SK-N-SH treated with all-trans-retinoic acid at 6 μM for 48 hours (cell line): Measurements from ENCODE around the gene B4GALNT3.

Experiments used
- ATAC-seq: fragments of 200-7000 bp; cut with Tn5 transposase; 3 replicates; pipeline ENCODE4 v1.9.1; 2020; ENCODE audit warnings: mild to moderate bottlenecking, moderate library complexity
- ARNTL ChIP-seq: fragments of 450-650 bp; formaldehyde crosslinking; IDR thresholded peaks from 2 replicates; pipeline ENCODE4 v1.5.0; 2020; ENCODE audit warnings: low read depth, mild to moderate bottlenecking, moderate library complexity, borderline replicate concordance
- CSDC2 ChIP-seq: fragments of 250-450 bp; sonication (Bioruptor Pico); IDR thresholded peaks from 2 replicates; pipeline ENCODE4 v1.5.0; 2020; ENCODE audit warnings: mild to moderate bottlenecking, moderate library complexity
- ESRRG ChIP-seq: fragments of 250-450 bp; sonication (Bioruptor Pico); IDR thresholded peaks from 2 replicates; pipeline ENCODE4 v1.6.1; 2021; ENCODE audit warnings: mild to moderate bottlenecking
- GLIS3 ChIP-seq: fragments of 250-450 bp; sonication (Bioruptor Pico); IDR thresholded peaks from 2 replicates; pipeline ENCODE4 v1.5.0; 2020; ENCODE audit warnings: mild to moderate bottlenecking, moderate library complexity
- ISL1 ChIP-seq: fragments of 250-450 bp; sonication (Bioruptor Pico); IDR thresholded peaks from 2 replicates; pipeline ENCODE4 v2.1.2; 2022; ENCODE audit warnings: mild to moderate bottlenecking, moderate library complexity
- OSR1 ChIP-seq: fragments of 250-450 bp; sonication (Bioruptor Pico); IDR thresholded peaks from 2 replicates; pipeline ENCODE4 v1.8.0; 2022; ENCODE audit warnings: moderate library complexity, mild to moderate bottlenecking, inconsistent platforms
- PPARA ChIP-seq: fragments of 250-450 bp; sonication (Bioruptor Pico); IDR thresholded peaks from 2 replicates; pipeline ENCODE4 v1.5.0; 2020; ENCODE audit warnings: mild to moderate bottlenecking, borderline replicate concordance
- RARB ChIP-seq: fragments of 250-450 bp; sonication (Bioruptor Pico); IDR thresholded peaks from 2 replicates; pipeline ENCODE4 v1.8.0; 2021; ENCODE audit warnings: mild to moderate bottlenecking, moderate library complexity
- SNAI2 ChIP-seq: fragments of 250-450 bp; sonication (Bioruptor Pico); IDR thresholded peaks from 2 replicates; pipeline ENCODE4 v1.5.0; 2020; ENCODE audit warnings: mild to moderate bottlenecking, moderate library complexity
- TCF4 ChIP-seq: fragments of 250-450 bp; sonication (Bioruptor Pico); IDR thresholded peaks from 2 replicates; pipeline ENCODE4 v1.8.0; 2021; ENCODE audit warnings: mild to moderate bottlenecking, moderate library complexity, borderline replicate concordance
- TOX ChIP-seq: fragments of 250-450 bp; sonication (Bioruptor Pico); IDR thresholded peaks from 2 replicates; pipeline ENCODE4 v1.8.0; 2021; ENCODE audit warnings: mild to moderate bottlenecking, moderate library complexity, borderline replicate concordance
- ZC3H10 ChIP-seq: fragments of 250-450 bp; sonication (Bioruptor Pico); IDR thresholded peaks from 2 replicates; pipeline ENCODE4 v1.5.1; 2021; ENCODE audit warnings: mild to moderate bottlenecking, moderate library complexity
- ZFP3 ChIP-seq: fragments of 250-450 bp; sonication (Bioruptor Pico); IDR thresholded peaks from 2 replicates; pipeline ENCODE4 v1.5.0; 2020; ENCODE audit warnings: mild to moderate bottlenecking, moderate library complexity
- ZFP30 ChIP-seq: fragments of 450-650 bp; formaldehyde crosslinking; IDR thresholded peaks from 2 replicates; pipeline ENCODE4 v1.5.0; 2022; ENCODE audit warnings: mild to moderate bottlenecking, moderate library complexity
- ZNF565 ChIP-seq: fragments of 450-650 bp; formaldehyde crosslinking; conservative IDR thresholded peaks from 2 replicates; pipeline ENCODE4 v1.5.0; 2020; ENCODE audit warnings: low read depth, mild to moderate bottlenecking, moderate library complexity
- ZNF70 ChIP-seq: fragments of 450-650 bp; formaldehyde crosslinking; IDR thresholded peaks from 2 replicates; pipeline ENCODE4 v1.5.0; 2020; ENCODE audit warnings: mild to moderate bottlenecking, moderate library complexity
- TF ChIP-seq, protein P1 (sequence below): fragments of 250-450 bp; sonication (Bioruptor Pico); IDR thresholded peaks from 2 replicates; pipeline ENCODE4 v1.5.0; 2020; ENCODE audit warnings: mild to moderate bottlenecking, moderate library complexity
- TF ChIP-seq, protein P2 (sequence below): fragments of 250-450 bp; sonication (Bioruptor Pico); IDR thresholded peaks from 2 replicates; pipeline ENCODE4 v1.8.0; 2020; ENCODE audit warnings: mild to moderate bottlenecking, moderate library complexity, borderline replicate concordance
- TF ChIP-seq, protein P3 (sequence below): fragments of 250-450 bp; sonication (Bioruptor Pico); IDR thresholded peaks from 2 replicates; pipeline ENCODE4 v1.5.1; 2021; ENCODE audit warnings: mild to moderate bottlenecking, moderate library complexity
- TF ChIP-seq, protein P4 (sequence below): fragments of 250-450 bp; sonication (Bioruptor Pico); IDR thresholded peaks from 2 replicates; pipeline ENCODE4 v1.8.0; 2021; ENCODE audit warnings: low read depth, mild to moderate bottlenecking, moderate library complexity, borderline replicate concordance
- TF ChIP-seq, protein P5 (sequence below): fragments of 250-450 bp; sonication (Bioruptor Pico); IDR thresholded peaks from 2 replicates; pipeline ENCODE4 v1.5.1; 2020; ENCODE audit warnings: low read depth, mild to moderate bottlenecking, moderate library complexity

The B4GALNT3 gene

DNA sequence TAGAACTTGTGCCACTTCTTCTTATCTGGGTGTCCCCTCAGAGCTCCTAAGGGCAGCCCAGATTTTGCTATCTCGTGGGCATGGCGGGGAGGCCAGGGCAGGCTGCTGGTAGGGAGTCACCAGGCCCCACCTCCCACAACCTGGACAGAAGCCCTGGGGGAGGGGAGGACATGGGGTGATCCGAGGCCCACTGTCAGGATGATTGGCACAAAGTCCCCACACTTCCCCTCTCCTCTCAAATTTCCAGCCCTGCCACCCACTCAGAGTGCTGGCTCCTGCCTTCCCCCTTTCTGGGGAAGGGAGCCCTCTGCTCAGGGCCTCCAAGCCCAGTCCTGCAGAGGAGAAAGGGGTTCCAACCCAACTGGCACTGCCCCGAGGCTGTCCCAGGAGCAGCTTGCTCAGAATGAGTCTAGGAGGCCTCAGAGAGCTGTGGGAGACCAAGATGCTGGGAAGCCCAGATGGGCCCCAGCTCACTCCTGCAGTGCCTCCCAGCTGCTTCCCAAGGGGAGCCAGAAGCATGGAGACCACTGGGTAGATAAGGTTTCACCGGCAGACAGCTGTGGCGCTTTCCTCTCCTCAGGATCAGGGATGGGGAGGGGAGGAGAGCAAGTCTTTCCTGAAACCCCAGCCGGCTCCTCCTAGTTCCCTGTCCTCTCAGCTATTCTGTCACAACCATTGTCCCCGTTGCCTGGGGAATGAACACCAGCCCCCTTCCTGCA is 82.8 kb downstream of the B4GALNT3 start:
- ATAC-seq = no peak

DNA sequence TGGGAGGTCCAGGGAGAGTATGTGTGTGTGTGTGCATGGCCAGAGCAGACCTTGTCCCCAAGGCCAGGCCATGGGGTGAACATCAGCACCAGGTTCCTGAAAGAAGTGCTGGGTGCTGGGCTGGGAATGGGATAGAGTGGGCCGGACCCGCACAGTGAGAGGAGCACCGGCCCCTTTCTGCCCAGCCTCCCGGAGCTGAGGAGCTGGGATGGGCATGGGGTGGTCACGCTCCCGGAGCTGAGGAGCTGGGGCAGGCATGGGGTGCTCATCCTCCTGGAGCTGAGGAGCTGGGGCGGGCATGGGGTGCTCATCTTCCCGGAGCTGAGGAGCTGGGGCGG is 83.3 kb downstream of the B4GALNT3 start:
- no peak for TF ChIP-seq TOX (CRISPR knock-in tag)
- TF ChIP-seq, protein P1, sequence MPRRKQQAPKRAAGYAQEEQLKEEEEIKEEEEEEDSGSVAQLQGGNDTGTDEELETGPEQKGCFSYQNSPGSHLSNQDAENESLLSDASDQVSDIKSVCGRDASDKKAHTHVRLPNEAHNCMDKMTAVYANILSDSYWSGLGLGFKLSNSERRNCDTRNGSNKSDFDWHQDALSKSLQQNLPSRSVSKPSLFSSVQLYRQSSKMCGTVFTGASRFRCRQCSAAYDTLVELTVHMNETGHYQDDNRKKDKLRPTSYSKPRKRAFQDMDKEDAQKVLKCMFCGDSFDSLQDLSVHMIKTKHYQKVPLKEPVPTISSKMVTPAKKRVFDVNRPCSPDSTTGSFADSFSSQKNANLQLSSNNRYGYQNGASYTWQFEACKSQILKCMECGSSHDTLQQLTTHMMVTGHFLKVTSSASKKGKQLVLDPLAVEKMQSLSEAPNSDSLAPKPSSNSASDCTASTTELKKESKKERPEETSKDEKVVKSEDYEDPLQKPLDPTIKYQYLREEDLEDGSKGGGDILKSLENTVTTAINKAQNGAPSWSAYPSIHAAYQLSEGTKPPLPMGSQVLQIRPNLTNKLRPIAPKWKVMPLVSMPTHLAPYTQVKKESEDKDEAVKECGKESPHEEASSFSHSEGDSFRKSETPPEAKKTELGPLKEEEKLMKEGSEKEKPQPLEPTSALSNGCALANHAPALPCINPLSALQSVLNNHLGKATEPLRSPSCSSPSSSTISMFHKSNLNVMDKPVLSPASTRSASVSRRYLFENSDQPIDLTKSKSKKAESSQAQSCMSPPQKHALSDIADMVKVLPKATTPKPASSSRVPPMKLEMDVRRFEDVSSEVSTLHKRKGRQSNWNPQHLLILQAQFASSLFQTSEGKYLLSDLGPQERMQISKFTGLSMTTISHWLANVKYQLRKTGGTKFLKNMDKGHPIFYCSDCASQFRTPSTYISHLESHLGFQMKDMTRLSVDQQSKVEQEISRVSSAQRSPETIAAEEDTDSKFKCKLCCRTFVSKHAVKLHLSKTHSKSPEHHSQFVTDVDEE (CRISPR knock-in tag) = no peak
- TF ChIP-seq, protein P2, sequence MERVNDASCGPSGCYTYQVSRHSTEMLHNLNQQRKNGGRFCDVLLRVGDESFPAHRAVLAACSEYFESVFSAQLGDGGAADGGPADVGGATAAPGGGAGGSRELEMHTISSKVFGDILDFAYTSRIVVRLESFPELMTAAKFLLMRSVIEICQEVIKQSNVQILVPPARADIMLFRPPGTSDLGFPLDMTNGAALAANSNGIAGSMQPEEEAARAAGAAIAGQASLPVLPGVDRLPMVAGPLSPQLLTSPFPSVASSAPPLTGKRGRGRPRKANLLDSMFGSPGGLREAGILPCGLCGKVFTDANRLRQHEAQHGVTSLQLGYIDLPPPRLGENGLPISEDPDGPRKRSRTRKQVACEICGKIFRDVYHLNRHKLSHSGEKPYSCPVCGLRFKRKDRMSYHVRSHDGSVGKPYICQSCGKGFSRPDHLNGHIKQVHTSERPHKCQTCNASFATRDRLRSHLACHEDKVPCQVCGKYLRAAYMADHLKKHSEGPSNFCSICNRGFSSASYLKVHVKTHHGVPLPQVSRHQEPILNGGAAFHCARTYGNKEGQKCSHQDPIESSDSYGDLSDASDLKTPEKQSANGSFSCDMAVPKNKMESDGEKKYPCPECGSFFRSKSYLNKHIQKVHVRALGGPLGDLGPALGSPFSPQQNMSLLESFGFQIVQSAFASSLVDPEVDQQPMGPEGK (CRISPR knock-in tag) = no peak
- TF ChIP-seq ESRRG (CRISPR knock-in tag) = no peak
- no peak for TF ChIP-seq RARB (CRISPR knock-in tag)
- TF ChIP-seq, protein P3, sequence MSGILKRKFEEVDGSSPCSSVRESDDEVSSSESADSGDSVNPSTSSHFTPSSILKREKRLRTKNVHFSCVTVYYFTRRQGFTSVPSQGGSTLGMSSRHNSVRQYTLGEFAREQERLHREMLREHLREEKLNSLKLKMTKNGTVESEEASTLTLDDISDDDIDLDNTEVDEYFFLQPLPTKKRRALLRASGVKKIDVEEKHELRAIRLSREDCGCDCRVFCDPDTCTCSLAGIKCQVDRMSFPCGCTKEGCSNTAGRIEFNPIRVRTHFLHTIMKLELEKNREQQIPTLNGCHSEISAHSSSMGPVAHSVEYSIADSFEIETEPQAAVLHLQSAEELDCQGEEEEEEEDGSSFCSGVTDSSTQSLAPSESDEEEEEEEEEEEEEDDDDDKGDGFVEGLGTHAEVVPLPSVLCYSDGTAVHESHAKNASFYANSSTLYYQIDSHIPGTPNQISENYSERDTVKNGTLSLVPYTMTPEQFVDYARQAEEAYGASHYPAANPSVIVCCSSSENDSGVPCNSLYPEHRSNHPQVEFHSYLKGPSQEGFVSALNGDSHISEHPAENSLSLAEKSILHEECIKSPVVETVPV (CRISPR knock-in tag) = no peak
- no peak for TF ChIP-seq PPARA (CRISPR knock-in tag)
- TF ChIP-seq, all 23 proteins: peak for 0
- no peak for ATAC-seq

More for the DNA sequence above, 82.8 kb downstream of the B4GALNT3 start:
- no peak for TF ChIP-seq GLIS3
- no peak for TF ChIP-seq ESRRG (CRISPR knock-in tag)
- TF ChIP-seq ZNF70 (CRISPR knock-in tag) = no peak
- TF ChIP-seq TCF4 (CRISPR knock-in tag) = no peak
- no peak for TF ChIP-seq SNAI2 (CRISPR knock-in tag)
- TF ChIP-seq CSDC2 (CRISPR knock-in tag) = no peak
- no peak for TF ChIP-seq ARNTL
- no peak for TF ChIP-seq ZFP3 (CRISPR knock-in tag)
- TF ChIP-seq TOX (CRISPR knock-in tag) = no peak
- TF ChIP-seq, protein P1 (CRISPR knock-in tag) = no peak
- TF ChIP-seq, protein P4, sequence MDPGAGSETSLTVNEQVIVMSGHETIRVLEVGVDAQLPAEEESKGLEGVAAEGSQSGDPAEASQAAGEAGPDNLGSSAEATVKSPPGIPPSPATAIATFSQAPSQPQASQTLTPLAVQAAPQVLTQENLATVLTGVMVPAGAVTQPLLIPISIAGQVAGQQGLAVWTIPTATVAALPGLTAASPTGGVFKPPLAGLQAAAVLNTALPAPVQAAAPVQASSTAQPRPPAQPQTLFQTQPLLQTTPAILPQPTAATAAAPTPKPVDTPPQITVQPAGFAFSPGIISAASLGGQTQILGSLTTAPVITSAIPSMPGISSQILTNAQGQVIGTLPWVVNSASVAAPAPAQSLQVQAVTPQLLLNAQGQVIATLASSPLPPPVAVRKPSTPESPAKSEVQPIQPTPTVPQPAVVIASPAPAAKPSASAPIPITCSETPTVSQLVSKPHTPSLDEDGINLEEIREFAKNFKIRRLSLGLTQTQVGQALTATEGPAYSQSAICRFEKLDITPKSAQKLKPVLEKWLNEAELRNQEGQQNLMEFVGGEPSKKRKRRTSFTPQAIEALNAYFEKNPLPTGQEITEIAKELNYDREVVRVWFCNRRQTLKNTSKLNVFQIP = no peak
- TF ChIP-seq ZNF565 = no peak
- no peak for TF ChIP-seq ZC3H10
- no peak for TF ChIP-seq ISL1 (CRISPR knock-in tag)
- no peak for TF ChIP-seq PPARA (CRISPR knock-in tag)
- no peak for TF ChIP-seq RARB (CRISPR knock-in tag)
- TF ChIP-seq, protein P5, sequence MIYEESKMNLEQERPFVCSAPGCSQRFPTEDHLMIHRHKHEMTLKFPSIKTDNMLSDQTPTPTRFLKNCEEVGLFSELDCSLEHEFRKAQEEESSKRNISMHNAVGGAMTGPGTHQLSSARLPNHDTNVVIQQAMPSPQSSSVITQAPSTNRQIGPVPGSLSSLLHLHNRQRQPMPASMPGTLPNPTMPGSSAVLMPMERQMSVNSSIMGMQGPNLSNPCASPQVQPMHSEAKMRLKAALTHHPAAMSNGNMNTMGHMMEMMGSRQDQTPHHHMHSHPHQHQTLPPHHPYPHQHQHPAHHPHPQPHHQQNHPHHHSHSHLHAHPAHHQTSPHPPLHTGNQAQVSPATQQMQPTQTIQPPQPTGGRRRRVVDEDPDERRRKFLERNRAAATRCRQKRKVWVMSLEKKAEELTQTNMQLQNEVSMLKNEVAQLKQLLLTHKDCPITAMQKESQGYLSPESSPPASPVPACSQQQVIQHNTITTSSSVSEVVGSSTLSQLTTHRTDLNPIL (CRISPR knock-in tag) = no peak
- no peak for TF ChIP-seq OSR1 (CRISPR knock-in tag)
- TF ChIP-seq, protein P3 (CRISPR knock-in tag) = no peak
- no peak for TF ChIP-seq ZFP30 (CRISPR knock-in tag)
